BE2C (cell line): ENCODE data around the gene NFYA.

ENCODE experiments used
- DNase-seq: peaks from one replicate; pipeline ENCODE4 v3.0.0-alpha.2; 2020
- H3K27me3 ChIP-seq: fragments of 250-450 bp; sonication (Bioruptor Pico); 2 replicates; pipeline ENCODE4 v1.5.1; 2020; ENCODE audit warnings: mild to moderate bottlenecking
- H3K36me3 ChIP-seq: fragments of 250-450 bp; sonication (Bioruptor Pico); 2 replicates; pipeline ENCODE4 v1.5.1; 2020; ENCODE audit warnings: mild to moderate bottlenecking
- H3K4me1 ChIP-seq: fragments of 250-450 bp; sonication (Bioruptor Pico); 2 replicates; pipeline ENCODE4 v1.5.1; 2020
- H3K4me3 ChIP-seq: 2 replicates; pipeline ENCODE4 v1.5.1; 2011; ENCODE audit warnings: low read depth, low read length
- H3K9me3 ChIP-seq: fragments of 250-450 bp; sonication (Bioruptor Pico); 2 replicates; pipeline ENCODE4 v1.5.1; 2020
- CTCF ChIP-seq: IDR thresholded peaks from 2 replicates; pipeline ENCODE4 v1.5.1; 2012; ENCODE audit warnings: mild to moderate bottlenecking, low read depth, low read length

Gene NFYA

DNA sequence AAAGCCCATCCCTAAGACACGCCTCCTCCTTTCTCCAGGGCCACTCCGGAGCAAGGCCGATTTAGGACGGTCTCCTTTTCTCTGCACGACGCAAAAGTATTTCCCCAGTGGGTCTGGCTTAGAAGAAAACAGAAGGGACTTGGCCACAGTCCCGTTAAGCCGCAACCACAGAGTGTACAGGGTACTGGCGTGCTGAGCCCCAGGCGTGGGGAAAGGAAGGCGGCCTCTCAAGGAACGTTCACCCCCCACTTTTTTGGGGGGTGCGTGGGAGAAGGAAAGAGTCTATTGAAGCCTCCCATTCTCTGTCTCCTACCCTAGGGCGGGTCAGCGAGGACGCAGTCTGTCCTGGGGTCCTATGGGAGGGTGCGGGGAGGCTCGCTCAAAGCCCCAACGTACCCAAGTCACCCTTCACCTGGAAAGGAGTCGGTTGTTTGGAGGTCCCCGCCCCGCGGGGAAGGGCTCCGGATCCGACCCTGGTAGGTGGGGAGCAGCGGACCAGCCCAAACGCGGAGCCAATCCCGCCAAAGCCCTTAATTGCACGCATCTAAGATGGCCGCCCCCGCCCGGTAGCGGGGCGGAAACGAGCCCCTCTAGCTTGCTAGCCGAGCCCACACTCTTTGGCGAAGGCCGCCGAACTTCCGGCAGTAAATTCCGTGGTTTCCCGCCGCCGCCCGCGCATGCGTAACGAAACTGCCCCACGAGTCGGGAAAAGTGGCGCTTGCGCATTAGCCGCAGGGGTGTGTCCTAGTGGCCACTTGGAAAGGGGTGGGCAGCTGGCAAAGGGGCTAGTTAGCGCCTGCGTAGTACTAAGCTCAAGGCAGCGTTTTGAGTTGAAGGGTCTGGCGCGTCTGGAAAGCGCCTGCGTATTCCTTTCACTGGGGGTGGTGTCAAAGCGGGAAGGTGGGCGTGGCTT, 595 bp upstream of the NFYA start, which contains the start of gene OARD1:
OARD1 (minus strand) TSS at position 434 of the 913 bp plus-strand sequence. CDS start 722 bp downstream, outside the sequence.
- TF ChIP-seq CTCF = no peak

DNA sequence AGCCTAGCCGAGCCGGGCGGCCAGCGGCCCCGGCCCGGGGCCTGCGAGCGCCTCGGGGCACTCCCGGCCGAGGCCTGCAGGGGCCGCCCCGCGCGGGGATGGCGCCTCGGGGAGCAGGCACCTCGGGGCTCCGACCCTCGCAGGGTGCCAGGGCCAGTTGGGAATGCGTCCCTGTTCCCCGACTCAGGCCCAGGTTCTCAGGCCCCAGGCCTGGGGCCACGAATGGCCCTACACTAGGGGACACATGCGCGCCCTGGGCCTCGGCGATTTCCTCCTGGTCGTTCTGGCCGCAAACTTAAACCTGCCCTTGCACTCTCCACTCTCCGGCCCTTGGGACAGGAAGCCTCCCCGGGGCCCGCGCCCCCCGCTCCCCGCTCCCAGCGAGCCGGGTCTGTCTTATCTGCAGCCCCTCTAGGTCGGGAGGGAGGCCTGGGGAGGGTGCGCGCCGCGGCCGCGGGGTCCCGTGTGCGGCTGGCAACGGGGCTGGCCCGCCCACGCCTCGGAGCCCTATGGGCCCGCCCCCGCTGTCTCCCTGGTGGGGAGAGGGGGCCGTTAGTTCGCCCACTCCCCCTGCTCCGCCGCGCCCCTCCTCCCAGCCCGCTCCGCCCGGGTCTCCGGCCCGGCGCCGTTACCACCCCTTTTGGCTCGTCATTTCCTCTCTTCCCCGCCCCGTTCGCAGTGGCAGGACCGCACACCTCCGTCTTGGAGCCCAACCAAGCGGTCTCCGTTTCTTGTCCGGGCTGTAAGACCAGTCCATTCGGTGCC, 611 bp downstream of the NFYA start:
- no peaks in the 10 kb centered on the region for H3K9me3 ChIP-seq
- H3K36me3 ChIP-seq = no peaks in the 10 kb centered on the region
- no peaks in the 10 kb centered on the region for H3K27me3 ChIP-seq
- H3K4me1 ChIP-seq = no peaks in the 10 kb centered on the region; the same call in none of the 2 replicates
- TF ChIP-seq CTCF = no peak
- DNase-seq = peak; percentile 92
- H3K4me3 ChIP-seq = peak overlapping the region; percentile 96

More for the DNA sequence above, 595 bp upstream of the NFYA start, which contains the start of gene OARD1:
- Histone ChIP-seq H3K4me3 (peak within 1 kb of the TSS; percentile 96), H3K36me3 (no peaks in the 10 kb centered on the region), H3K4me1 (no peaks in the 10 kb centered on the region; the same call in none of the 2 replicates), H3K27me3 (no peaks in the 10 kb centered on the region), H3K9me3 (no peaks in the 10 kb centered on the region)
- DNase-seq = peak; percentile 100

DNA sequence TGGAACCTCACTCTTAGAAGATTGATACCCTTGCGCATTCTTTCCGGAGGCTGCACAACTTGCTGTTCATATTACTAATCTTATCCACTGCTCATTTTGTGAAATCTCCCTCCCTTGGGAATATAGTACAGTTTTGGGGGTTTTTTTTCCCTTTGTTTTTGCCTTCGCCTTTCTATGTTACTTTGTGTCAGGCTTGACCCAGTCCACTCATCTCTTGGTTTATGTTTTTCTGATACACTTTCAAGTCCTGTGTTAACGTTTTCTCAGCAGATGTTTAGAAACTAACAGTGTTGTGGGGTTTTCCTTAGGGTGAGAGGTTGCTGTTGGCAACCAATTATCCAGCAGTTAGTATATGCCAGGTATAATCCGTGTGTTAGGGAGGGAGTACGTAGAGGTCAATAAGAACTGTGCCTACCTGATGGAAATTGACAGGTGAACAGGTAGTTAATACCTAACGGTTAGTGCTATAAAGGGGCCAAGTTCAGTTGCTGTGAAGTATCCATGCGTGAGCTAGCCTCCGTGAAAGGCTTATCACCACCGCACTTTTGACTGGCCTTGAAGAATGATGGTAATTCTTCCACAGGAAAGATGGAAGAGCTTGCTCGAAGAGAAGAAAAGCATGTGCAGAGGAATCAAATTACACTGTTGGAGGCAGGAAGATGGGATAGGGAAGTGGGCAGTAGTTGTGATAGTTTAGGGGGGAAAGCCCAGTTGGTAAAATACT, 1.4 kb downstream of the NFYA start:
- Histone ChIP-seq H3K4me3 (peak overlapping the region; percentile 96), H3K4me1 (no peaks in the 10 kb centered on the region; the same call in none of the 2 replicates), H3K9me3 (no peaks in the 10 kb centered on the region), H3K27me3 (no peaks in the 10 kb centered on the region), H3K36me3 (peaks cover 6% of the 10 kb centered on the region)
- no peak for TF ChIP-seq CTCF
- DNase-seq = no peak

- Histone ChIP-seq H3K9me3 (no peaks in the 10 kb centered on the region), H3K4me3 (peak overlapping the region; percentile 96), H3K27me3 (no peaks in the 10 kb centered on the region), H3K36me3 (peaks cover 13% of the 10 kb centered on the region), H3K4me1 (no peaks in the 10 kb centered on the region; the same call in none of the 2 replicates)
- DNase-seq = no peak
- TF ChIP-seq CTCF = no peak
Observed at GRCh38 chr6:41074692-41075436, 2.1 kb downstream of the NFYA start.

DNA sequence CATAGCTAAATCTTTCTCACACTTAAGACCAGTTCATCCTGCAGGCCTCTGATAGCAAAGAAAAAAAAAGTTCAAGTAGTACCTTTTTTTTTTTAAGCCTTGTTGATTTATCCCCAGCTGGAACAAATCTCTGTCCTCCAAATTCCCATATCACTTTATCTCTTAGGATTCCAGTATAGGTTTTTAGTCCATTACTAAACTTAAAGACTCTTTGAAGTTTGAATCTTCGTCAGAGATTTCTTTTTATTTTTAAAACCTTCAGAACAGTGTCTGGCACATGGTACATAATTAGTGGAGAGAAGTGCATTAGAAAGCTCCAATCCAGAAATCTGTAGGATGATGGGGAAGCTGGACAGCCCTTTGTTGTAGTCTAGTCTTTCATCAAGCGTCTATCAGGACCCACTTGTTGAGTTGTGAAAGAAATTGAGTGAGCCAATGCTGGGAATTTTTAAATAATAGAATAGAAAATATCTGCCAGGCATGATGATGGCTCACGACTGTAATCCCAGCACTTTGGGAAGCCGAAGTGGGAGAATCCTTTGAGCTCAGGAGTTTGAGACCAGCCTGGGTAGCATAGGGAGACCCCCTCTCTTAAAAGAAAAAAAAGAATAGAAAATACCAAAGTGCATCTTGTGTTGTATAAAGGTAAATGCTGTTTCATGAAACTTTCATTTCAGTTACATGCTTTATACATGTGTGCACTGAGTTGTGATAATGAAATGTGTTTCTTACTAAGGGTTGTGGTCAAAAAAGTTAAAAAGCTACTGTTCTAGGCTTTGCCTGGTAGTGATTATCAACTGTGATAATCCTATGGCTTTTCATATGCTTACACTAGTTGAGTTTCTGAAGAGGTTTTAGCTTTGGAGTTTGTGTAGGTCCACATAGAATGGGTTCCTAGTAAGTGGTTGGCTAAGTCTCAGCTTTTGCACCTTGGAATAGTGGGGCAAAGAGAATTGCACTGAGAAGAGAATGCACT, 3.2 kb downstream of the NFYA start:
- H3K4me1 ChIP-seq = no peaks in the 10 kb centered on the region; the same call in none of the 2 replicates
- no peak overlapping the region for H3K4me3 ChIP-seq
- peaks cover 22% of the 10 kb centered on the region for H3K36me3 ChIP-seq

More for the DNA sequence above, 3.2 kb downstream of the NFYA start:
- Histone ChIP-seq H3K9me3 (no peaks in the 10 kb centered on the region), H3K27me3 (no peaks in the 10 kb centered on the region)
- DNase-seq = no peak
- no peak for TF ChIP-seq CTCF
